ENCODE measurements around the gene COL18A1.

Gene COL18A1

GRCh38 chr21:45538381-45539045 is 133.5 kb downstream of the COL18A1 start:
- DNase-seq: no peak

GRCh38 chr21:45539046-45539795 is 134.3 kb downstream of the COL18A1 start:
- no peak for DNase-seq

GRCh38 chr21:45539796-45540600 is 135.0 kb downstream of the COL18A1 start:
- DNase-seq: no peak

- DNase-seq: no peak
Observed at GRCh38 chr21:45540601-45540970, 135.6 kb downstream of the COL18A1 start.

GRCh38 chr21:45541221-45542039 is 136.5 kb downstream of the COL18A1 start:
- DNase-seq: peak; percentile 72 to 77

- DNase-seq: peak; percentile 67 to 71
Observed at GRCh38 chr21:45542242-45542666, 137.3 kb downstream of the COL18A1 start, which contains the start of gene SLC19A1. TSS of gene SLC19A1 (minus strand) at chr21:45542440. CDS start at chr21:45537959, 4,481 bp downstream.

- DNase-seq: no peak
Observed at GRCh38 chr21:45542667-45543370, 137.9 kb downstream of the COL18A1 start.

- DNase-seq: no peak
Observed at GRCh38 chr21:45543371-45543709, 138.4 kb downstream of the COL18A1 start.

- DNase-seq: no peak
Observed at GRCh38 chr21:45543710-45544448, 138.9 kb downstream of the COL18A1 start.

- no peak for DNase-seq
Observed at GRCh38 chr21:45544449-45545235, 139.7 kb downstream of the COL18A1 start.

- no peak for DNase-seq
Observed at GRCh38 chr21:45545236-45545570, 140.2 kb downstream of the COL18A1 start.

GRCh38 chr21:45545691-45546531 is 140.9 kb downstream of the COL18A1 start:
- no peak for DNase-seq

GRCh38 chr21:45546636-45547544 is 141.9 kb downstream of the COL18A1 start:
- DNase-seq: no peak

GRCh38 chr21:45547545-45547900 is 142.6 kb downstream of the COL18A1 start:
- DNase-seq: no peak

- no peak for DNase-seq
Observed at GRCh38 chr21:45548711-45549491, 143.9 kb downstream of the COL18A1 start.

GRCh38 chr21:45549626-45550463 is 144.9 kb downstream of the COL18A1 start:
- DNase-seq: no peak

All from CD4-positive, alpha-beta T cell treated with Interleukin-4 for 1 hour (primary cell).